Peyer's patch (tissue), 4 donors: ENCODE measurements around the gene PFKFB3.

Source experiments
- CTCF ChIP-seq, 6 experiments: fragments of 450-650 bp in 4 of 6; fragments of 200-600 bp in 2 of 6; sonication (generic) in 1 of 6; IDR thresholded peaks; one replicate each; pipeline ENCODE4 v1.5.1; 2017 to 2019; ENCODE audit warnings: antibody characterized with exemption in 6 of 6, mild to moderate bottlenecking in 3 of 6, moderate library complexity in 1 of 6
- POLR2A ChIP-seq, 2 donors: fragments of 450-650 bp; IDR thresholded peaks; one replicate each; pipeline ENCODE4 v1.5.1; 2017; ENCODE audit warnings: antibody characterized with exemption in 2 of 2, mild to moderate bottlenecking in 2 of 2, moderate library complexity in 2 of 2

- TF ChIP-seq POLR2A (IDR thresholded peaks at IDR 0.05) (no peak), CTCF (IDR thresholded peaks at IDR 0.05) (no peak)
Observed at GRCh38 chr10:6271663-6272062, 68.9 kb downstream of the PFKFB3 start.
